GM10248 (cell line): ENCODE measurements around the gene PTPN9.
"Not testable (repeated sequence)": the region's sequence is repeated elsewhere in the genome, so short reads cannot be mapped to it uniquely, and the experiment has no call there.

Source experiments
- CTCF ChIA-PET: fragments of 300-600 bp; sonication (Branson Sonifier 250); formaldehyde crosslinking; extraction: SDS; loops from one replicate; lab custom pipeline; 2021; ENCODE audit warnings: antibody characterized with exemption; lab: Yijun Ruan, JAX
- POLR2A ChIA-PET: fragments of 350-650 bp; sonication (Branson Sonifier 250); formaldehyde crosslinking; extraction: SDS; loops from one replicate; lab custom pipeline; 2020; ENCODE audit warnings: antibody characterized with exemption; lab: Yijun Ruan, JAX
- DNase-seq: peaks from one replicate; pipeline ENCODE4 v3.0.0; 2012; ENCODE audit errors: extremely low spot score
- CTCF ChIP-seq: IDR thresholded peaks from 2 replicates; pipeline ENCODE4 v1.5.1; 2012; ENCODE audit warnings: mild to moderate bottlenecking, low read depth; ENCODE audit errors: extremely low read depth, missing control alignments, control extremely low read depth

The PTPN9 gene

GRCh38 chr15:75596703-75597345 is 17.7 kb upstream of the PTPN9 start:
- ChIA-PET POLR2A (no interaction called here), CTCF (interaction anchor here (0.7 to 2.8 kb wide), 16 partner anchors 11 to 162 kb away, joined by 3 to 16 read pairs (median 3); partner anchors contain the start of gene PTPN9)
- no peak for TF ChIP-seq CTCF

GRCh38 chr15:75594276-75594675 is 15.2 kb upstream of the PTPN9 start:
- CTCF ChIA-PET = no interaction called here
- DNase-seq = no peak
- TF ChIP-seq CTCF = no peak
- POLR2A ChIA-PET = no interaction called here

More at GRCh38 chr15:75596703-75597345, 17.7 kb upstream of the PTPN9 start:
- DNase-seq = no peak

GRCh38 chr15:75591655-75592364 is 12.7 kb upstream of the PTPN9 start:
- no peak for TF ChIP-seq CTCF
- CTCF ChIA-PET = interaction anchor here (1.2 to 3.1 kb wide), 4 partner anchors 9 to 48 kb away, joined by 3 to 10 read pairs (median 3); partner anchors contain the start of genes IMP3 and PTPN9
- no peak for DNase-seq
- POLR2A ChIA-PET = no interaction called here

- ChIA-PET CTCF (interaction anchor here (0.8 to 3.1 kb wide), 4 partner anchors 10 to 23 kb away, joined by 3 to 10 read pairs (median 4); partner anchors contain the start of gene PTPN9), POLR2A (no interaction called here)
- no peak for DNase-seq
- no peak for TF ChIP-seq CTCF
Measured at GRCh38 chr15:75590239-75590638, 11.1 kb upstream of the PTPN9 start.

- ChIA-PET CTCF (interaction anchor here (1.8 to 3.1 kb wide), 2 partner anchors 9 to 22 kb away, joined by 6 to 10 read pairs; partner anchors contain the start of gene PTPN9), POLR2A (no interaction called here)
- no peak for DNase-seq
- no peak for TF ChIP-seq CTCF
Measured at GRCh38 chr15:75589071-75589470, 10.0 kb upstream of the PTPN9 start.

GRCh38 chr15:75586422-75586821 is 7.3 kb upstream of the PTPN9 start:
- CTCF ChIA-PET = interaction anchor here (1.4 to 1.8 kb wide), 2 partner anchors 11 to 18 kb away, joined by 4 read pairs; no protein-coding TSS in a partner anchor
- POLR2A ChIA-PET, DNase-seq: not testable (repeated sequence)

DNA sequence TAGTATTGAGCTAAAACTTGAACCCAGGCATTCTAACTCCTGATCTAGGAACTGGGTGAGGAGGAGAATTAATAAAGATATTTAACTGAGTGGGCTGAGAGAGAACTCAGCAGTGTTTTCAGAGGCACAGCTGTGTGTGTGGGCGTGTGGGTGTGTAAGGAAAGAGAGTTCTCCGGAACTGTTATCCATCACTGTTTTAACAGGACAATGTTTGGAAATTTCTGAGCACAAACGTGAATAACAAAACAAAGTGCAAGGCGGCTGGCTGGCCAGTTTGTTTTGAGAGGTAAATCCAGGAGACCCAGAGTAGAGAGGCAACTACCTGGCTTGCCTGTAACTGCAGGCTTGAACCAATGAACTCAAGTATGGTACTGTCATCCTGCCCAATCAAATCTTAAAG is 5.0 kb upstream of the PTPN9 start:
- TF ChIP-seq CTCF = no peak
- DNase-seq = no peak
- POLR2A ChIA-PET = no interaction called here
- CTCF ChIA-PET = interaction anchor here (1.8 kb wide), 1 partner anchor 12 kb away, joined by 4 read pairs; no protein-coding TSS in a partner anchor
